Right lobe of liver (tissue), 6 donors: ENCODE results near the gene BCL6. TPM values are rescaled to one million over a fixed set of nuclear protein-coding genes. Genes with fewer than 3 reads are reported as not detected.

Experiments
- ATAC-seq, 4 donors: fragments of 200-7000 bp; cut with Tn5 transposase; one replicate each; pipeline ENCODE4 v1.9.1; 2020; ENCODE audit warnings: mild to moderate bottlenecking in 4 of 4, moderate library complexity in 4 of 4
- DNase-seq, 3 donors: peaks; one replicate each; pipeline ENCODE4 v3.0.0-alpha.2; 2020
- H3K27ac ChIP-seq, 3 donors: fragments of 200-600 bp; one replicate each; pipeline ENCODE4 v1.8.0; 2022
- H3K27me3 ChIP-seq, 2 donors: fragments of 200-600 bp; one replicate each; pipeline ENCODE4 v1.8.0; 2022
- H3K36me3 ChIP-seq, 4 donors: fragments of 200-600 bp; sonication (generic) in 1 of 4; one replicate each; pipeline versions ENCODE4 v1.5.1 to v1.8.0; 2017 to 2022; ENCODE audit warnings: control low read depth in 1 of 4
- H3K4me1 ChIP-seq, 4 donors: fragments of 200-600 bp; sonication (generic) in 1 of 4; one replicate each; pipeline versions ENCODE4 v1.5.1 to v1.8.0; 2017 to 2022; ENCODE audit warnings: control low read depth in 1 of 4
- H3K4me3 ChIP-seq, 3 donors: fragments of 200-600 bp; one replicate each; pipeline ENCODE4 v1.8.0; 2022
- H3K9me3 ChIP-seq, 4 donors: fragments of 200-600 bp; sonication (generic) in 1 of 4; one replicate each; pipeline versions ENCODE4 v1.5.1 to v1.8.0; 2017 to 2022; ENCODE audit warnings: control low read depth in 1 of 4
- CTCF ChIP-seq, 4 donors: fragments of 200-600 bp in 3 of 4; fragments of 450-650 bp in 1 of 4; IDR thresholded peaks; one replicate each; pipeline versions ENCODE4 v1.5.1 to v1.8.0; 2016 to 2022; ENCODE audit warnings: antibody characterized with exemption in 4 of 4, mild to moderate bottlenecking in 2 of 4
- POLR2A ChIP-seq: fragments of 450-650 bp; IDR thresholded peaks from one replicate; pipeline ENCODE4 v1.6.1; 2017; ENCODE audit warnings: antibody characterized with exemption, mild to moderate bottlenecking
- WGBS: methylation state at CpG from one replicate; pipeline ENCODE4 v1.1.6; 2018; ENCODE audit warnings: low coverage, low lambda C conversion rate; ENCODE audit not compliant: insufficient coverage; ENCODE audit errors: missing lambda C conversion rate; 5-methylcytosine and 5-hydroxymethylcytosine counted together
- intact Hi-C, 2 donors: fragments of 100-400 bp; cut with DNase I; formaldehyde crosslinking; loops; one replicate each; pipeline versions ENCODE4 v1.11.2 to v1.14.1; 2022
- total RNA-seq, 6 experiments: library from RNA; depleted of rRNA in 2 of 6; stranded (reverse); fragments of >200 nt in 2 of 6; fragmentation: NEBNext Ultra II Directional in 3 of 6; extraction: Animal tissue kit (Norgen Biotek cat#: 25700) in 3 of 6; gene quantifications; one replicate each; pipeline versions ENCODE4 v1.1.0 to v1.2.4, GENCODE V29; 2016 to 2023
- donor health status: DM: no; HTN: yes; CAD: no.
- donor health status: DM: no; HTN: no; CAD: no.
- donor health status: DM: no; HTN: no; CAD: no.
- donor health status: DM: no; HTN: yes; CAD: no.
- donor health status: DM: no; HTN: yes; CAD: no.

Gene BCL6
- total RNA-seq, 6 experiments from 2014 or later, result 29.1 to 67.5 (median 41.8) TPM

- Histone ChIP-seq H3K4me3 (peak overlapping the region; percentile 67 to 73 (median 67)), H3K27me3 (no peaks in the 10 kb centered on the region), H3K36me3 (peaks cover 0 to 15% (median 9%) of the 10 kb centered on the region in 4 donors), H3K9me3 (no peaks in the 10 kb centered on the region), H3K27ac (peak overlapping the region; percentile 99 to 100 (median 99)), H3K4me1 (peaks cover 0 to 35% (median 10%) of the 10 kb centered on the region in 4 donors)
- 0% methylated on average over 37 of the region's 41 CpGs for WGBS
- intact Hi-C loops, result no loop called here
- TF ChIP-seq CTCF (IDR thresholded peaks at IDR 0.05) (peak in 1 of 4 donors; percentile 7), POLR2A (peak; percentile 74)
- DNase-seq (peak; percentile 86 to 92 (median 91)), ATAC-seq (peak; percentile 36 to 52 (median 48))
These were observed 7.7 kb downstream of the BCL6 start for GRCh38 chr3:187737368-187738070.

- 0% methylated on average over 4 of the region's 4 CpGs for WGBS
- H3K27ac ChIP-seq, result peak overlapping the region; percentile 99 to 100 (median 99)
- peaks cover 4 to 20% (median 12%) of the 10 kb centered on the region in 4 donors for H3K36me3 ChIP-seq
- H3K27me3 ChIP-seq, result no peaks in the 10 kb centered on the region
- ATAC-seq, result no peak
- no peaks in the 10 kb centered on the region for H3K9me3 ChIP-seq
- intact Hi-C loops, result no loop called here
- peaks cover 0 to 35% (median 10%) of the 10 kb centered on the region in 4 donors for H3K4me1 ChIP-seq
- H3K4me3 ChIP-seq, result peak overlapping the region; percentile 67 to 73 (median 67)
- DNase-seq, result no peak
- TF ChIP-seq POLR2A (no peak), CTCF (IDR thresholded peaks at IDR 0.05) (peak in 1 of 4 donors; percentile 8)
These were observed 8.3 kb downstream of the BCL6 start for GRCh38 chr3:187737006-187737367.

DNA sequence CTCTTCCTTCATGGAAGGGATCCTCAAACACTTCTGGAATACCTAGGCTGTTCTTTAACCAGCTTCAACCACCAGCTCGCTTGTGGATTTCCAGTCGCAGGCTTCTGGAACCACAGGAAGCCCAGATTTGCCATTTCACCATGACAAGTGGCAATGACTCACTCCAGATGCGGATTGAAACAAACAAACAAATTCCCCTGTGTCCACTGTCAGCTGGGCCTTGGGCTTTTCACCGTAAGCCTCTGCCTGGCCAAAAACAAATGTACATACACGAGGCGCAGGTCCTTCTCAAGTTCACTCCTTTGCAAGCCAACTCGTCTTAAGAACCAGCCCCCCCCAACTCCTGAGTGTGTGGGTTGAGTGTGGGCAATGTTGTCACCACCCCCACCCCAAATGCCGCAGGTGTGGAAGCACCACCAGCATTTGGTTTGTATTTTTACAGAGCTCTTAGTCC lies 8.8 kb downstream of the BCL6 start:
- TF ChIP-seq CTCF (IDR thresholded peaks at IDR 0.05) (no peak), POLR2A (peak; percentile 77)
- intact Hi-C loops, result no loop called here
- Histone ChIP-seq H3K27ac (peak overlapping the region; percentile 99 to 100 (median 99)), H3K4me1 (peaks cover 0 to 35% (median 10%) of the 10 kb centered on the region in 4 donors), H3K27me3 (no peaks in the 10 kb centered on the region), H3K36me3 (peaks cover 4 to 25% (median 15%) of the 10 kb centered on the region in 4 donors), H3K9me3 (no peaks in the 10 kb centered on the region), H3K4me3 (peak overlapping the region; percentile 67 to 73 (median 67))
- DNase-seq, result no peak
- WGBS, result 8% methylated on average over 7 of the region's 8 CpGs
- ATAC-seq, result peak in 3 of 4 donors; percentile 1 to 21 (median 10)

DNA sequence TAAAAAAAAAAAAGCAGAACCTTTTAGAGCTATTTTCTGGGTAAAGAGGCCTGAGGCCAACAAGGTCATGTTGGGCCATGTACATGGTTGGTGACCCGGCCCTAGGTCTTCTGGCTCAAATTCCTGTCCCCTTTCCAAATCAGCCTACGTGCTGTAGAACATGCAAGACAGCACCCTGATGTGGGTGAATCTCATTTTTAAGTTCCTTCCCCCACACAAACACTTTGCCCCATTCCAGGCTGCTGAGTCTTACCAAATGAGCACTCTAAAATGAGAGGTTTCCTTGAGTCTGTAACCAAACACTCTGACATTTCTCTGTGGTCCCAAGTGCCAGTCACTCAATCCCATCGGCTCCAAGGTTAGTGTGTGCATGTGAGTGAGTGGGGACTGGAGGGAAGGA lies 9.4 kb downstream of the BCL6 start:
- ATAC-seq, result peak; percentile 26 to 52 (median 36)
- H3K4me1 ChIP-seq, result peaks cover 0 to 35% (median 10%) of the 10 kb centered on the region in 4 donors
- no peaks in the 10 kb centered on the region for H3K9me3 ChIP-seq
- 3% methylated on average over 3 of the region's 3 CpGs for WGBS
- peak overlapping the region; percentile 99 to 100 (median 99) for H3K27ac ChIP-seq
- intact Hi-C loops, result no loop called here
- H3K4me3 ChIP-seq, result peak overlapping the region; percentile 67 to 73 (median 67)
- H3K27me3 ChIP-seq, result no peaks in the 10 kb centered on the region
- DNase-seq, result peak in 2 of 3 donors; percentile 66 to 91
- peaks cover 4 to 31% (median 19%) of the 10 kb centered on the region in 4 donors for H3K36me3 ChIP-seq
- no peak for TF ChIP-seq CTCF (IDR thresholded peaks at IDR 0.05)
- TF ChIP-seq POLR2A, result no peak
